ENCODE measurements around the gene CAMSAP1.

The CAMSAP1 gene

DNA sequence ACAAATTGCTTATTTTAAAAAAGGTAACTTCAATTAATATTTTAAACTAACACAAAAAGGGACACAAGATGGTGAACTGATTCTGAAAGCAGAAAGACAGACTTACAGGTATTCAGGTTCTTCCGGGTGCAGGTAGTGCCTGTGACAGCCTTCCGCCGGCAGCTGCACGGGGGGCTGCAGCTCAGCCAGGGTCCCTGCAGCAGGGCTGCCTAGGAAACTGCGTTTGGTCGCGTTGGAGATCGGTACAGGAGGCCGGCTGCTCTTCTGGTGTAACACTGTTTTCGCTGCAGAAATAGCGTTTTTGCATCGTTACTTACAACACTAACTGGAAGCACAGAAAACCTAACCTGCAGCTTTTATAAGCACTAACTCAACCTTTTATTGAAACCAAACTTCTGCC, 80.0 kb downstream of the CAMSAP1 start:
- TF ChIP-seq, protein P1, sequence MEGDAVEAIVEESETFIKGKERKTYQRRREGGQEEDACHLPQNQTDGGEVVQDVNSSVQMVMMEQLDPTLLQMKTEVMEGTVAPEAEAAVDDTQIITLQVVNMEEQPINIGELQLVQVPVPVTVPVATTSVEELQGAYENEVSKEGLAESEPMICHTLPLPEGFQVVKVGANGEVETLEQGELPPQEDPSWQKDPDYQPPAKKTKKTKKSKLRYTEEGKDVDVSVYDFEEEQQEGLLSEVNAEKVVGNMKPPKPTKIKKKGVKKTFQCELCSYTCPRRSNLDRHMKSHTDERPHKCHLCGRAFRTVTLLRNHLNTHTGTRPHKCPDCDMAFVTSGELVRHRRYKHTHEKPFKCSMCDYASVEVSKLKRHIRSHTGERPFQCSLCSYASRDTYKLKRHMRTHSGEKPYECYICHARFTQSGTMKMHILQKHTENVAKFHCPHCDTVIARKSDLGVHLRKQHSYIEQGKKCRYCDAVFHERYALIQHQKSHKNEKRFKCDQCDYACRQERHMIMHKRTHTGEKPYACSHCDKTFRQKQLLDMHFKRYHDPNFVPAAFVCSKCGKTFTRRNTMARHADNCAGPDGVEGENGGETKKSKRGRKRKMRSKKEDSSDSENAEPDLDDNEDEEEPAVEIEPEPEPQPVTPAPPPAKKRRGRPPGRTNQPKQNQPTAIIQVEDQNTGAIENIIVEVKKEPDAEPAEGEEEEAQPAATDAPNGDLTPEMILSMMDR (IDR thresholded peaks at IDR 0.05; ENCODE audit: insufficient read depth, low read depth, low read length, missing control alignments), result no peak
- DNase-seq (ENCODE audit: low read depth), result no peak
- H3K4me3 ChIP-seq (ENCODE audit: low read depth, low read length), result no peak overlapping the region

DNA sequence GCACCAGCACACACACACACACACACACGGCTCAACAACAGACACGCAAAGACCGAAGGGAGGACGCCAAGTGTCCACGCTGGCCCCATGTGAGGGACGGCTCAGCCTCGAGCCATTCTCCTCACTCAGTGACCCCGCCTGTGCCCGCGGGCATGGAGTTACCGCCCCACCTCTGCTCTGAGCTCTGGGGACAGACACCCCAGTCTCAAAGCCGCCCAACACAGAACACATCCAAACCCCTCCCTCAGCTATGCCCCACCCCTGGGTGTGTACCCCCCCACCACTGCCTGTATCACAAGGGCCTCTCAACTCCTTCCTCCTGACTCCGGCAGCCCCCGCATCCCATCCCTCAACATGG, 81.2 kb downstream of the CAMSAP1 start:
- H3K4me3 ChIP-seq (ENCODE audit: low read depth, low read length), result no peak overlapping the region
- no peak for DNase-seq (ENCODE audit: low read depth)
- TF ChIP-seq, protein P1 (IDR thresholded peaks at IDR 0.05; ENCODE audit: insufficient read depth, low read depth, low read length, missing control alignments), result no peak

DNA sequence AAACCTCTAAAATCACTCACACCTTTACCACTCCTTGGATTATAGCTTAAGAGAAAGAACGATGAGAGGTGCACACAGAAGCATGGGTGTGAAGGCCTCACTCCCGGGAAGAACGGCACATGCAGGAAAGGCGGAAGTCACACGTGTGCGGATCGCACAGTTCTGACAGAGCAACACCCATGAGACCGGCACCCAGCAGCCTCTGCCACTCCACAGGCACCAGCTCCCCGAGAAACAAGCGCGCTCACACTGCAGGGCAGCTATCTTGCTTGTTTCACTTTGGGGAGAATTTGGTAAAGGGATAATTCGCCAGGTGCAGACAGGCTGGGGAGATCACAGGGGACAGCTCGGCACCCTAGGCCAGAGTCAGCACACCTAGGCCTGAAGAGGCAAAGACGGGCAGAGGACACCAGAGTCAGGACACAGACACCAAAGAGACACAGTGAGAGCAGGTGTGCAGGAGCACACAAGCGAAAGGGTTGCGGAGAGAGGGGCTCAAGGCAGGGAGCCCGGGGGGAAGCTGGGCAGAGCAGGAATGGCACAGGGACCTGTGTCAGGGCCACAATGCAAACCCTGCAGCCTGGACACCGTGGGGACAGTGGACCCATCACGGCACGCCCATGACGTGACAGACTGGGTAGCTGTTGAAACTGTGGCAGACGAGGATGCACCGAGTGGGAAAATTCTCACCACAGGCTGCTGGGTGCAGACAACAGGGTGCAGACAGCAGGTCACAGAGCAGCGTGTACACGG, 81.7 kb downstream of the CAMSAP1 start:
- DNase-seq (ENCODE audit: low read depth), result no peak
- H3K4me3 ChIP-seq (ENCODE audit: low read depth, low read length), result no peak overlapping the region
- TF ChIP-seq, protein P1 (IDR thresholded peaks at IDR 0.05; ENCODE audit: insufficient read depth, low read depth, low read length, missing control alignments), result no peak

DNA sequence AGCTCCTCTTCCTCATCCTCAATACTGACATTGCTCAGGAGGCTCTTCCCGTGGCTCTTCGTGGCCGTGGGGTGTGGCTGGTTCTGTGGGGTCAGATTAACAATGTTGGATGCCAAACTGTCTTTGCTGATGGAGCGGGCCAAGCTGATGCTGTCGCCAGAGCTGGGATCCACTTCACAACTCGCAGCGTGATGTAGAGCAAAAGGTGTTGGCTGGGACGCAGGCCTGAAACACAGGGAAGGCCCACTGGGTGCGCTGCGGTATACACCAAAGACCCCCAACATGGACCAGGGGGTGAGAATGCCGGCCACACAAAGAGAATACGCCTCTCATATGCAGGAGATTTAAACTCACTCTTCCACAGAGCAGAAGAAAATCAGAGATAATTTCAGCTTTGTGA, 84.3 kb downstream of the CAMSAP1 start:
- no peak overlapping the region for H3K4me3 ChIP-seq (ENCODE audit: low read depth, low read length)
- DNase-seq (ENCODE audit: low read depth), result no peak
- TF ChIP-seq, protein P1 (IDR thresholded peaks at IDR 0.05; ENCODE audit: insufficient read depth, low read depth, low read length, missing control alignments), result no peak

DNA sequence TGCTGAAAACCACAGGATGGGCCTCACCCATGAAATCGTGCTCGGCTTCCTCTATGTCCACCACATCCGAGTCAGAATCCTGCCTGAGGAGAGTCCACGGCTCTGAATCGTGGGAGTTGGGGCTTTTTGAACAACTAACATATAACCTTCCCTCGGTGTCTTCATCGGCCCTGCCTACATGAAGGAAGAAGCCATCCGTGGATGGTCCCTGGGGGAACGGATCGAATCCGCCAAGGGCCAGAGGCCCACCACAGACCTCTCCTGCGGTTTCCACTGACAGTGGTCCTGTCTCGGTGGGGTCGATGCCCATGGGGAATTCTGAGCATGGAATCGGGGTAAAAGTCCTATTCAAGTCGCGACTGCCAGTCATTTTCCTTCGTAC, 85.0 kb downstream of the CAMSAP1 start:
- no peak overlapping the region for H3K4me3 ChIP-seq (ENCODE audit: low read depth, low read length)
- no peak for DNase-seq (ENCODE audit: low read depth)
- TF ChIP-seq, protein P1 (IDR thresholded peaks at IDR 0.05; ENCODE audit: insufficient read depth, low read depth, low read length, missing control alignments), result no peak

DNA sequence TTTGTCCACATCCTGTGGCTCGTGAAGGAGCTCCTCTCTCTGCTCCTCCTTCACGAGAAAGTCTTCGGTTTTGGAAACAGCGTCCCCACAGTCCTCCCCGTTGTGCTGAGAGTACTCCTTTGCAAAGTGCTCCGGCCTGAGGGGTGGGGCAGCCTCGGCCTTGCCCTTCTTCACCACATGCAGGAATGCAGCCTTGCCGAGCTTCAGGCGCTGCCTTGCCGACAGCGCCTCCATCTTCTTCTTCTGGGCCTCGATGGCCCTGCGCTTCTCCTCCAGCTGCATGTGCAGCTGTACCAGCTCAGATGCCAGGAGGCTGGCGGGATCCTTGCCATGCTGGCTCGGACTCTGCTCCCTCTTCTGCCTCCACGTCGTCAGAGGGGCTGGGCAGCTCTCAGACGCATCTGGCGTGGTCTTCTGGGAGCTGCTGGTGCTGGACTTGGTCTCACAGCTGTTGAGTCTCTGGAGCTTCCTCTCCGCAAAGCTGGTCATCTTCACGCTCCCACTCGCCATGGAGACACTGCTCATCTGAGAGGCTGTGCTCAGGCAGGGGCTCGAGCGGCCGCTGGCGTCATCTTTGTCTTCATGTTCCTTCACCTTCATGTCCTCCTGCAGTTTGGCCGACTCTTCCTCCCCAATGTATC, 85.5 kb downstream of the CAMSAP1 start:
- DNase-seq (ENCODE audit: low read depth), result no peak
- TF ChIP-seq, protein P1 (IDR thresholded peaks at IDR 0.05; ENCODE audit: insufficient read depth, low read depth, low read length, missing control alignments), result no peak
- H3K4me3 ChIP-seq (ENCODE audit: low read depth, low read length), result no peak overlapping the region
